Measurements from ENCODE around the gene C4A. TPM values are rescaled to one million over a fixed set of nuclear protein-coding genes. Genes with fewer than 3 reads are reported as not detected.

Gene C4A
- total and polyA plus RNA-seq, 2 of the 8 experiments (the other 6 are each of a cell fraction or from before 2014, with no cell fraction given) = 0.62 to 2.4 TPM

GRCh38 chr6:31958741-31959739 lies 22.8 kb upstream of the C4A start, which contains the start of the genes NELFE and SKIC2 (continued):
- TF ChIP-seq, protein P1, sequence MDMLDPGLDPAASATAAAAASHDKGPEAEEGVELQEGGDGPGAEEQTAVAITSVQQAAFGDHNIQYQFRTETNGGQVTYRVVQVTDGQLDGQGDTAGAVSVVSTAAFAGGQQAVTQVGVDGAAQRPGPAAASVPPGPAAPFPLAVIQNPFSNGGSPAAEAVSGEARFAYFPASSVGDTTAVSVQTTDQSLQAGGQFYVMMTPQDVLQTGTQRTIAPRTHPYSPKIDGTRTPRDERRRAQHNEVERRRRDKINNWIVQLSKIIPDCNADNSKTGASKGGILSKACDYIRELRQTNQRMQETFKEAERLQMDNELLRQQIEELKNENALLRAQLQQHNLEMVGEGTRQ (IDR thresholded peaks at IDR 0.05; ENCODE audit: low read length) = no peak
- TF ChIP-seq TAF1 (IDR thresholded peaks at IDR 0.05; ENCODE audit: low read depth, low read length) = peak; percentile 76

All from H1 (cell line).